ENCODE data around the gene PRDX2.

DNA sequence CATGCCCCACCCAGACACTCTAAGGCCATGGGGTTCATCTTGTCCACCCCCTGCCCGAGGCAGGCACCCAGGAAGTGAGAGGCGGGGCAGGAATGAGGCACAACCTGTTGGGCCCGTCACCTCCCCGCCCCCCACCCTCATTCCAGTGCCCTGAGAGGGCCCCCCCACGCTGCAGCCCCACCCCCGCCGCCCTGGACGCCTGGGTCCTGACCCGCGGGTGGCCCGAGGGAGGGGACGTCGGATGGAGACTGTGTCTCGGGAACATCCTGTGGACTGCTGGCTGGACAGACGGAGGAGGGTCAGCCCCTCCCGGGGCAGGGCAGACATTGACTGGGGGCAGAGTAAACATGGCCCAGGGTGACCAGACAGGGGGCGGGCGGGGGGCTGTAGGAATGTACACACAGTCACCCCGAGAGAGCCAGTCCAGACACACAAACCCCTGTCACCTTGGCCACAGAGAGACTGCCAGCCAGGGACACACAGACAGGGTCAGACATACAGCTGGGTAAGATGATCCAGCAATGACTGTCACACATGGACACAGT is 17.7 kb downstream of the PRDX2 start:
- TF ChIP-seq, protein P1, sequence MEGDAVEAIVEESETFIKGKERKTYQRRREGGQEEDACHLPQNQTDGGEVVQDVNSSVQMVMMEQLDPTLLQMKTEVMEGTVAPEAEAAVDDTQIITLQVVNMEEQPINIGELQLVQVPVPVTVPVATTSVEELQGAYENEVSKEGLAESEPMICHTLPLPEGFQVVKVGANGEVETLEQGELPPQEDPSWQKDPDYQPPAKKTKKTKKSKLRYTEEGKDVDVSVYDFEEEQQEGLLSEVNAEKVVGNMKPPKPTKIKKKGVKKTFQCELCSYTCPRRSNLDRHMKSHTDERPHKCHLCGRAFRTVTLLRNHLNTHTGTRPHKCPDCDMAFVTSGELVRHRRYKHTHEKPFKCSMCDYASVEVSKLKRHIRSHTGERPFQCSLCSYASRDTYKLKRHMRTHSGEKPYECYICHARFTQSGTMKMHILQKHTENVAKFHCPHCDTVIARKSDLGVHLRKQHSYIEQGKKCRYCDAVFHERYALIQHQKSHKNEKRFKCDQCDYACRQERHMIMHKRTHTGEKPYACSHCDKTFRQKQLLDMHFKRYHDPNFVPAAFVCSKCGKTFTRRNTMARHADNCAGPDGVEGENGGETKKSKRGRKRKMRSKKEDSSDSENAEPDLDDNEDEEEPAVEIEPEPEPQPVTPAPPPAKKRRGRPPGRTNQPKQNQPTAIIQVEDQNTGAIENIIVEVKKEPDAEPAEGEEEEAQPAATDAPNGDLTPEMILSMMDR (conservative IDR thresholded peaks at IDR 0.05; ENCODE audit: low read depth, low read length), result no peak
- no peak for TF ChIP-seq EZH2phosphoT487 (IDR thresholded peaks at IDR 0.05; ENCODE audit: borderline replicate concordance, low read length)

Measured in PC-3 (cell line).